Right cardiac atrium (tissue), 5 donors: ENCODE results near the gene PPP2R3C. TPM values are rescaled to one million over a fixed set of nuclear protein-coding genes. Genes with fewer than 3 reads are reported as not detected.

Source experiments
- polyA plus RNA-seq: library from polyadenylated mRNA; stranded (reverse); fragments of 200-250 nt; gene quantifications from one replicate; pipeline ENCODE4 v1.2.3, GENCODE V29; 2013
- total RNA-seq, 4 donors: library from RNA; stranded (reverse); fragmentation: NEBNext Ultra II Directional; extraction: Animal tissue kit (Norgen Biotek cat#: 25700); gene quantifications; one replicate each; pipeline ENCODE4 v1.2.1, GENCODE V29; 2021
- donor health status: healthy with polysubstance abuse.
- donor health status: DM: no; HTN: yes; CAD: no.
- donor health status: DM: no; HTN: no; CAD: no.
- donor health status: DM: no; HTN: yes; CAD: no; lungs with severe emphysema.
- donor health status: DM: yes; HTN: yes; CAD: no.

Gene PPP2R3C
- total and polyA plus RNA-seq, 5 donors = 22.6 to 29.5 (median 27.4) TPM

Other genes starting within 250 kb of the PPP2R3C start
- gene BAZ1A, start 246.6 kb downstream of the PPP2R3C start, total RNA-seq = 10 to 100 TPM in 1 of 4 donors, 1 to 10 TPM in 3; 5.7 to 11.5 (median 7.4) TPM
- gene BAZ1A, start 246.6 kb downstream of the PPP2R3C start, polyA plus RNA-seq = 5.0 TPM
- gene SRP54, start 139.0 kb downstream of the PPP2R3C start, total RNA-seq = 10 to 100 TPM; 31.1 to 34.1 (median 33.0) TPM
- gene SRP54, start 139.0 kb downstream of the PPP2R3C start, polyA plus RNA-seq = 34.1 TPM
- gene FAM177A1, start 75.7 kb downstream of the PPP2R3C start, total RNA-seq = 10 to 100 TPM; 54.2 to 86.2 (median 66.2) TPM
- gene FAM177A1, start 75.7 kb downstream of the PPP2R3C start, polyA plus RNA-seq = 54.1 TPM
- 10 to 100 TPM; 13.8 to 19.6 (median 17.9) TPM for gene PRORP, start 562 bp upstream of the PPP2R3C start, total RNA-seq
- 14.0 TPM for gene PRORP, start 562 bp upstream of the PPP2R3C start, polyA plus RNA-seq
- 100 to 1,000 TPM; 149 to 175 (median 163) TPM for gene PSMA6, start 170.4 kb upstream of the PPP2R3C start, total RNA-seq
- gene PSMA6, start 170.4 kb upstream of the PPP2R3C start, polyA plus RNA-seq = 193 TPM